WTC11 (cell line): ENCODE data around the gene ZMIZ2.
"Not testable (repeated sequence)": the region's sequence is repeated elsewhere in the genome, so short reads cannot be mapped to it uniquely, and the experiment has no call there.

ENCODE experiments used
- CREB1 ChIP-seq: sonication (generic); formaldehyde crosslinking; IDR thresholded peaks from 2 replicates; pipeline ENCODE4 v1.8.0; 2023; ENCODE audit warnings: mild to moderate bottlenecking, missing genetic modification reagents
- CTCF ChIP-seq: fragments of 200-600 bp; IDR thresholded peaks from 2 replicates; pipeline ENCODE4 v1.8.0; 2022; ENCODE audit warnings: antibody characterized with exemption
- E2F1 ChIP-seq: sonication (generic); formaldehyde crosslinking; IDR thresholded peaks from 2 replicates; pipeline ENCODE4 v1.8.0; 2022; ENCODE audit warnings: mild to moderate bottlenecking, missing genetic modification reagents
- FOXK1 ChIP-seq: sonication (generic); formaldehyde crosslinking; IDR thresholded peaks from 2 replicates; pipeline ENCODE4 v1.8.0; 2022; ENCODE audit warnings: mild to moderate bottlenecking, moderate library complexity, missing genetic modification reagents
- NFE2L1 ChIP-seq: sonication (generic); formaldehyde crosslinking; IDR thresholded peaks from 2 replicates; pipeline ENCODE4 v1.8.1; 2023; ENCODE audit warnings: missing genetic modification reagents
- SMAD4 ChIP-seq: sonication (generic); formaldehyde crosslinking; IDR thresholded peaks from 2 replicates; pipeline ENCODE4 v1.8.0; 2022; ENCODE audit warnings: mild to moderate bottlenecking, missing genetic modification reagents
- TP53 ChIP-seq: sonication (generic); formaldehyde crosslinking; IDR thresholded peaks from 2 replicates; pipeline ENCODE4 v1.8.1; 2023; ENCODE audit warnings: mild to moderate bottlenecking, missing genetic modification reagents
- USF2 ChIP-seq: sonication (generic); formaldehyde crosslinking; IDR thresholded peaks from 2 replicates; pipeline ENCODE4 v1.8.1; 2023; ENCODE audit warnings: mild to moderate bottlenecking, missing genetic modification reagents, moderate library complexity
- ZNF232 ChIP-seq: sonication (generic); formaldehyde crosslinking; IDR thresholded peaks from 2 replicates; pipeline ENCODE4 v1.8.0; 2022; ENCODE audit warnings: mild to moderate bottlenecking, missing genetic modification reagents
- ZNF512 ChIP-seq: sonication (generic); formaldehyde crosslinking; IDR thresholded peaks from 2 replicates; pipeline ENCODE4 v1.8.1; 2022; ENCODE audit warnings: missing genetic modification reagents, borderline replicate concordance
- ZNF671 ChIP-seq: fragments of 250-450 bp; sonication (Bioruptor Pico); IDR thresholded peaks from 2 replicates; pipeline ENCODE4 v1.8.0; 2021; ENCODE audit warnings: mild to moderate bottlenecking

- TF ChIP-seq FOXK1; CTCF; NFE2L1 (CRISPR knock-in tag); ZNF671 (CRISPR knock-in tag); USF2 (CRISPR knock-in tag); CREB1 (CRISPR knock-in tag); TP53; ZNF232 (CRISPR knock-in tag); SMAD4; E2F1; ZNF512: not testable (repeated sequence)
These were observed 45.3 kb upstream of the ZMIZ2 start for GRCh38 chr7:44703391-44703790.
